GM11168 (cell line): ENCODE measurements around the gene HSD17B12.

Source experiments
- in situ Hi-C: fragments of 300-500 bp; cut with MboI; formaldehyde crosslinking; loops from one replicate; pipeline ENCODE4 v1.12.0; 2022; ENCODE audit warnings: low sequenced_read_pairs; ENCODE audit not compliant: unreplicated experiment

HSD17B12 gene

GRCh38 chr11:43903969-43904368 lies 223.4 kb downstream of the HSD17B12 start:
- in situ Hi-C loops = no loop called here

DNA sequence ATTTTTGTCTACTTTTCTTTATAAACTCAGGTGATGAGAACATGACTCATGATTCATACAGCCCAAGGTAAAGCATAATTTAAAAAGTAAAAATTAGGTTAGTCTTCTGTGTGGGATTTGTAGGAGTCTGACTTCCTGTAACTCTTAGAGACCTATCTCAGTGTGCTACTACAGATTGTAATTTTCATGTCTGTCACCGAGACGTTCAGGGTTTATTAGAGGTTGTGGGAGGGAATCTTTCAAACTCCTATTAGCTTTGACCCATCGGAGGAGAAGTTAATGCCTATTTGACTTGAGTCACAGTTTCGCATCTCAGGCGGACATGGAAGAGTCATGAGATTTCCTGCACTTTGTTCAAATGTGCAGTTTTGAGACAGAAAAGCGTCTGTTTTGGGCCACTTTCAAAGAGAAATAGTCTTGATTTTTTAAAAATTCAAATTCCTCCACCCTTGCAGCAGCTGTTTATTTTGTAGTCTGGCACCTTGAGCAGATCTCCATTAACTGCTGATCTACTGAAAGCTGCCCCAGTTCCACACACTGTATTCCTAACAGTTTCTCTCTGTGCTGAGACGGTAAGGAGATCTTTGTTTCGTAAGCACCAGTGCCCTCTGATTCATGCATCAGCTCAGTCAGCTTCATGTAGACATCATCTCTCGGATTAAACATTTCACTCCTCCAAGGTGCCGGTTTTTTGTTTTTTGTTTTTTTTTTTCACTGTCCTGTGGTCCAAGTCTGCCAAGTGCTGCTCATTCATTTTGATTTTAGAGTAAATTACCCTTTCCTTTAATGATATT lies 224.4 kb downstream of the HSD17B12 start:
- in situ Hi-C loops = no loop called here

DNA sequence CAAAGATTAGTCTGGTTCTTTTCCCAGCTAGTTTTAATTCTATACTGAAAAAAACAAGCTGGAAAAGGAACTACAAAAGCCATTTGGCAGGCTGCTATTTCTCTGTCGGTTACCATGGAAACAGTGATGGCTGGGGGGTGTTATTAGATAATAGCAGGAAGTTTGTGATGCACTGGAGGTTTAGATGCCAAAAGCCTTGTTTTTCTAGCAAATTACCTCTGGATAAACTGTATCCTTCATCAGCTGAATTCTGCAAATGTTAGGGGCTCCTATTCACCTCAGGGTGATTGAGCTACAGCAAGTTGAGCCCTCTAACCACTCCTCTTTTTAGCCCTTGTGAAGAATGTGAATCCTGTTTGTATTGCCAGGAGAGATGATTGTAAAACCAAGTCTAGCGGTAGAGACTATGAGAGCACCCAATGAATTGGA lies 225.3 kb downstream of the HSD17B12 start:
- in situ Hi-C loops = no loop called here
